ENCODE data around the gene DHRS2. TPM values are rescaled to one million over a fixed set of nuclear protein-coding genes. Genes with fewer than 3 reads are reported as not detected.
"Not testable (repeated sequence)": the region's sequence is repeated elsewhere in the genome, so short reads cannot be mapped to it uniquely, and the experiment has no call there.

DHRS2 gene
- total RNA-seq, 1 donor from 2014 or later = 1.6 TPM

DNA sequence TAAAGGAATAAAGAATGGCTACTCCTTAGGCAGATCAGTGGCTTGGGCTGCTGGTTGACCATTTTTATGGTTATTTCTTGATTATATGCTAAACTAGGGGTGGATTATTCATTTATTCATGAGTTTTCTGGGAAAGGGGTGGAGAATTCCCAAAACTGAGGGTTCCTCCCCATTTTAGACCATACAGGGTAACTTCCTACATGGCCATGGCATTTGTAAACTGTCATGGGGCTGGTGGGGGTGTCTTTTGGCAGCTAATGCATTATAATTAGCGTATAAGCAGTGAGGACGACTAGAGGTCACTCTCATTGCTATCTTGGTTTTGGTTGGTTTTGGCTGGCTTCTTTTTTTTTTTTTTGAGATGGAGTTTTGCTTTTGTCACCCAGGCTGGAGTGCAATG lies 32.0 kb upstream of the DHRS2 start:
- Mint-ChIP-seq H3K9me3 (peaks cover 28% of the 10 kb centered on the region), H3K27me3 (ENCODE audit: low read depth) (peaks cover 8% of the 10 kb centered on the region), H3K4me1 (no peaks in the 10 kb centered on the region), H3K36me3 (no peaks in the 10 kb centered on the region), H3K4me3 (no peak overlapping the region), H3K27ac (no peak overlapping the region)
- TF ChIP-seq, protein P1, sequence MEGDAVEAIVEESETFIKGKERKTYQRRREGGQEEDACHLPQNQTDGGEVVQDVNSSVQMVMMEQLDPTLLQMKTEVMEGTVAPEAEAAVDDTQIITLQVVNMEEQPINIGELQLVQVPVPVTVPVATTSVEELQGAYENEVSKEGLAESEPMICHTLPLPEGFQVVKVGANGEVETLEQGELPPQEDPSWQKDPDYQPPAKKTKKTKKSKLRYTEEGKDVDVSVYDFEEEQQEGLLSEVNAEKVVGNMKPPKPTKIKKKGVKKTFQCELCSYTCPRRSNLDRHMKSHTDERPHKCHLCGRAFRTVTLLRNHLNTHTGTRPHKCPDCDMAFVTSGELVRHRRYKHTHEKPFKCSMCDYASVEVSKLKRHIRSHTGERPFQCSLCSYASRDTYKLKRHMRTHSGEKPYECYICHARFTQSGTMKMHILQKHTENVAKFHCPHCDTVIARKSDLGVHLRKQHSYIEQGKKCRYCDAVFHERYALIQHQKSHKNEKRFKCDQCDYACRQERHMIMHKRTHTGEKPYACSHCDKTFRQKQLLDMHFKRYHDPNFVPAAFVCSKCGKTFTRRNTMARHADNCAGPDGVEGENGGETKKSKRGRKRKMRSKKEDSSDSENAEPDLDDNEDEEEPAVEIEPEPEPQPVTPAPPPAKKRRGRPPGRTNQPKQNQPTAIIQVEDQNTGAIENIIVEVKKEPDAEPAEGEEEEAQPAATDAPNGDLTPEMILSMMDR (IDR thresholded peaks at IDR 0.05; ENCODE audit: unreplicated experiment) = no peak
- no peak for DNase-seq (ENCODE audit: low spot score in 2 of 2, unreplicated experiment in 2 of 2)

GRCh38 chr14:23604675-23605170 lies 31.4 kb upstream of the DHRS2 start:
- TF ChIP-seq, protein P1 (IDR thresholded peaks at IDR 0.05; ENCODE audit: unreplicated experiment) = no peak
- Mint-ChIP-seq H3K36me3 (no peaks in the 10 kb centered on the region), H3K4me3 (no peak overlapping the region), H3K27ac (no peak overlapping the region), H3K27me3 (ENCODE audit: low read depth) (peaks cover 5% of the 10 kb centered on the region), H3K4me1 (no peaks in the 10 kb centered on the region), H3K9me3 (peaks cover 24% of the 10 kb centered on the region)
- no peak for DNase-seq (ENCODE audit: low spot score in 2 of 2, unreplicated experiment in 2 of 2)

- H3K9me3 Mint-ChIP-seq = peaks cover 17% of the 10 kb centered on the region
- H3K27ac Mint-ChIP-seq = no peak overlapping the region
- H3K36me3 Mint-ChIP-seq = no peaks in the 10 kb centered on the region
- H3K4me3 Mint-ChIP-seq = no peak overlapping the region
- H3K27me3 Mint-ChIP-seq (ENCODE audit: low read depth) = peaks cover 5% of the 10 kb centered on the region
- TF ChIP-seq, protein P1 (IDR thresholded peaks at IDR 0.05; ENCODE audit: unreplicated experiment) = no peak
- H3K4me1 Mint-ChIP-seq = no peaks in the 10 kb centered on the region
- no peak for DNase-seq (ENCODE audit: low spot score in 2 of 2, unreplicated experiment in 2 of 2)
Observed at GRCh38 chr14:23605931-23606585, 30.1 kb upstream of the DHRS2 start.

GRCh38 chr14:23608454-23608853 lies 27.7 kb upstream of the DHRS2 start:
- peaks cover 5% of the 10 kb centered on the region for H3K27me3 Mint-ChIP-seq (ENCODE audit: low read depth)
- no peaks in the 10 kb centered on the region for H3K36me3 Mint-ChIP-seq
- H3K9me3 Mint-ChIP-seq = peaks cover 25% of the 10 kb centered on the region
- H3K4me1 Mint-ChIP-seq = no peaks in the 10 kb centered on the region
- no peak overlapping the region for H3K4me3 Mint-ChIP-seq
- no peak overlapping the region for H3K27ac Mint-ChIP-seq
- no peak for DNase-seq (ENCODE audit: low spot score in 2 of 2, unreplicated experiment in 2 of 2)
- TF ChIP-seq, protein P1 (IDR thresholded peaks at IDR 0.05; ENCODE audit: unreplicated experiment) = no peak

GRCh38 chr14:23609001-23609400 lies 27.2 kb upstream of the DHRS2 start:
- DNase-seq (ENCODE audit: low spot score in 2 of 2, unreplicated experiment in 2 of 2) = no peak
- Mint-ChIP-seq H3K4me1 (no peaks in the 10 kb centered on the region), H3K27me3 (ENCODE audit: low read depth) (peaks cover 5% of the 10 kb centered on the region), H3K4me3 (no peak overlapping the region), H3K27ac (no peak overlapping the region), H3K36me3 (no peaks in the 10 kb centered on the region), H3K9me3 (peaks cover 25% of the 10 kb centered on the region)
- TF ChIP-seq, protein P1 (IDR thresholded peaks at IDR 0.05; ENCODE audit: unreplicated experiment) = no peak

- not testable (repeated sequence) for H3K4me1 Mint-ChIP-seq
Observed at GRCh38 chr14:23609411-23610089, 26.6 kb upstream of the DHRS2 start.

More at GRCh38 chr14:23609411-23610089, 26.6 kb upstream of the DHRS2 start:
- DNase-seq (ENCODE audit: low spot score in 2 of 2, unreplicated experiment in 2 of 2); H3K27me3 Mint-ChIP-seq (ENCODE audit: low read depth); H3K27ac Mint-ChIP-seq; H3K4me3 Mint-ChIP-seq; H3K36me3 Mint-ChIP-seq: not testable (repeated sequence)
- H3K9me3 Mint-ChIP-seq = peaks cover 28% of the 10 kb centered on the region

All from mesothelial cell of epicardium (in vitro differentiated cells).